Type B pancreatic cell (in vitro differentiated cells): Measurements from ENCODE around the gene HOXA4. TPM values are rescaled to one million over a fixed set of nuclear protein-coding genes. Genes with fewer than 3 reads are reported as not detected.
A peak's percentile ranks its signal among the peaks of the same experiment; 100 is the strongest.

Experiments used
- DNase-seq: peaks from one replicate; pipeline ENCODE4 v3.0.0; 2021; ENCODE audit warnings: mixed read lengths; ENCODE audit not compliant: unreplicated experiment; ENCODE audit errors: extremely low spot score
- H3K27ac Mint-ChIP-seq: 2 replicates; pipeline ENCODE4 v1.8.0; 2021; ENCODE audit warnings: mild to moderate bottlenecking, mixed read lengths
- H3K27me3 Mint-ChIP-seq: 2 replicates; pipeline ENCODE4 v1.8.0; 2021; ENCODE audit warnings: mixed read lengths
- H3K36me3 Mint-ChIP-seq: 2 replicates; pipeline ENCODE4 v1.8.0; 2021; ENCODE audit warnings: mixed read lengths
- H3K4me1 Mint-ChIP-seq: one replicate; pipeline ENCODE4 v1.8.0; 2021; ENCODE audit warnings: mixed read lengths; ENCODE audit not compliant: unreplicated experiment
- H3K4me3 Mint-ChIP-seq: 2 replicates; pipeline ENCODE4 v1.8.0; 2021; ENCODE audit warnings: mild to moderate bottlenecking, mixed read lengths
- H3K9me3 Mint-ChIP-seq: 2 replicates; pipeline ENCODE4 v1.8.0; 2021; ENCODE audit warnings: mixed read lengths
- CTCF ChIP-seq: fragments of 200-600 bp; sonication (generic); conservative IDR thresholded peaks from 2 replicates; pipeline ENCODE4 v1.5.0; 2021; ENCODE audit warnings: antibody characterized with exemption, mild to moderate bottlenecking
- total RNA-seq: library from RNA; stranded (reverse); gene quantifications from 2 replicates; pipeline ENCODE4 v1.2.1, GENCODE V29; 2021; ENCODE audit warnings: low replicate concordance

Gene HOXA4
- total RNA-seq, 1 donor from 2014 or later, result 28.5 TPM

- H3K36me3 Mint-ChIP-seq, result no peaks in the 10 kb centered on the region
- no peak for TF ChIP-seq CTCF
- H3K27me3 Mint-ChIP-seq, result peaks cover 88% of the 10 kb centered on the region
- H3K27ac Mint-ChIP-seq, result peak overlapping the region; percentile 14
- no peaks in the 10 kb centered on the region for H3K9me3 Mint-ChIP-seq
- H3K4me3 Mint-ChIP-seq, result peak overlapping the region; percentile 79
- peaks cover 15% of the 10 kb centered on the region for H3K4me1 Mint-ChIP-seq
- DNase-seq, result no peak
Observed at GRCh38 chr7:27164045-27164366, 33.4 kb upstream of the HOXA4 start.

GRCh38 chr7:27163288-27164044 is 32.9 kb upstream of the HOXA4 start:
- Mint-ChIP-seq H3K4me3 (peak overlapping the region; percentile 79), H3K36me3 (no peaks in the 10 kb centered on the region), H3K27me3 (peaks cover 88% of the 10 kb centered on the region), H3K9me3 (no peaks in the 10 kb centered on the region), H3K4me1 (peaks cover 14% of the 10 kb centered on the region), H3K27ac (peak overlapping the region; percentile 14)
- no peak for TF ChIP-seq CTCF
- DNase-seq, result no peak

GRCh38 chr7:27162561-27163287 is 32.2 kb upstream of the HOXA4 start:
- no peak for TF ChIP-seq CTCF
- H3K4me1 Mint-ChIP-seq, result peaks cover 17% of the 10 kb centered on the region
- DNase-seq, result no peak
- peak overlapping the region; percentile 58 for H3K4me3 Mint-ChIP-seq
- H3K27me3 Mint-ChIP-seq, result peaks cover 88% of the 10 kb centered on the region
- no peak overlapping the region for H3K27ac Mint-ChIP-seq
- peaks cover 4% of the 10 kb centered on the region for H3K36me3 Mint-ChIP-seq
- H3K9me3 Mint-ChIP-seq, result peaks cover 5% of the 10 kb centered on the region

GRCh38 chr7:27161721-27162560 is 31.4 kb upstream of the HOXA4 start:
- DNase-seq, result no peak
- H3K27ac Mint-ChIP-seq, result no peak overlapping the region
- H3K4me1 Mint-ChIP-seq, result peaks cover 18% of the 10 kb centered on the region
- H3K4me3 Mint-ChIP-seq, result peak overlapping the region; percentile 17
- H3K36me3 Mint-ChIP-seq, result peaks cover 4% of the 10 kb centered on the region
- peaks cover 5% of the 10 kb centered on the region for H3K9me3 Mint-ChIP-seq
- TF ChIP-seq CTCF, result no peak
- peaks cover 88% of the 10 kb centered on the region for H3K27me3 Mint-ChIP-seq

GRCh38 chr7:27161214-27161720 is 30.7 kb upstream of the HOXA4 start:
- no peak for TF ChIP-seq CTCF
- Mint-ChIP-seq H3K27ac (no peak overlapping the region), H3K4me3 (peak overlapping the region; percentile 83), H3K27me3 (peaks cover 87% of the 10 kb centered on the region), H3K4me1 (peaks cover 18% of the 10 kb centered on the region), H3K36me3 (peaks cover 4% of the 10 kb centered on the region), H3K9me3 (peaks cover 5% of the 10 kb centered on the region)
- no peak for DNase-seq
